Lung microvascular endothelial cell (primary cell): ENCODE data around the gene TMEM181. TPM values are rescaled to one million over a fixed set of nuclear protein-coding genes. Genes with fewer than 3 reads are reported as not detected.
"Not testable (repeated sequence)": the region's sequence is repeated elsewhere in the genome, so short reads cannot be mapped to it uniquely, and the experiment has no call there.

Experiments
- DNase-seq, 2 donors: peaks; one replicate each; pipeline versions ENCODE4 v3.0.0 to v3.0.0-alpha.2; 2010; ENCODE audit warnings: low read depth in 2 of 2
- total RNA-seq: library from RNA; depleted of rRNA; stranded (reverse); fragments of >200 nt; gene quantifications from 2 replicates; pipeline ENCODE4 v1.2.1, GENCODE V29; 2014

Gene TMEM181
- total RNA-seq, 1 donor from 2014 or later: 48.2 TPM

DNA sequence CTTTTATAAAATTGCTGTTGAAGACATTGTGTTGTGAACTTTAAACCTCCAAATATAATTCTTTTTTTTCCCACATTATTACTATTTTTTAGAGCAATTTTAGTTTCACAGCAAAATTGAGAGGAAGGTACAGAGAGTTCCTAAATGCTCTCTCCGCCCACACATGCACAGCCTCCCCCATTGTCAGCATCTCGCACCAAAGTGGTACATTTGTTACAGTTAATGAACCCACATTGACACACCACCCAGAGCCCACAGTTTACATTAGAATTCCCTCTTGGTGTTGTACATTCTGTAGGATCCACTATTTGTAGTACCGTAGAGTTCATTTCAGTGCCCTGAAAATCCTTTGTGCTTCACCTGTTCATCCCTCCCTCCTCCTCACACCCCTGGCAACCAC lies 33.8 kb downstream of the TMEM181 start:
- no peak for DNase-seq

- peak; percentile 24 to 34 for DNase-seq
Observed at GRCh38 chr6:158595223-158595622, 35.3 kb downstream of the TMEM181 start.

DNA sequence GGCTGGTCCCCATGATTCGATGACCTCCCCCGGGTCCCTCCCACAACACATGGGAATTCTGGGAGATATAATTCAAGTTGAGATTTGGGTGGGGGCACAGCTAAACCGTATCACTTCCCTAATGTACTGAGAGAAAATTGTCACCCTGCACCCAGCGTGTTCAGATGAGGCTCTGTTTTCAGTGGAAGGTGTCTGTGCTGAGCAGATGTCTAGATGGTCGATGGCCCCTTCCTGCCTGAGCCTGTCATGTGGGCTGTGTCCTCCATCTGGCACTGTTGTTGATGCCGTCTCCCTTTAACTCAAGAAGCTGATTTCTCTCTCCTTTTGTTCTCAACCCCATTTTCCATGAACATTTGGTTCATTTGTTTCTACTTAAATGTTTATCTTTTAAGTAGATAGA lies 37.0 kb downstream of the TMEM181 start:
- no peak for DNase-seq

DNA sequence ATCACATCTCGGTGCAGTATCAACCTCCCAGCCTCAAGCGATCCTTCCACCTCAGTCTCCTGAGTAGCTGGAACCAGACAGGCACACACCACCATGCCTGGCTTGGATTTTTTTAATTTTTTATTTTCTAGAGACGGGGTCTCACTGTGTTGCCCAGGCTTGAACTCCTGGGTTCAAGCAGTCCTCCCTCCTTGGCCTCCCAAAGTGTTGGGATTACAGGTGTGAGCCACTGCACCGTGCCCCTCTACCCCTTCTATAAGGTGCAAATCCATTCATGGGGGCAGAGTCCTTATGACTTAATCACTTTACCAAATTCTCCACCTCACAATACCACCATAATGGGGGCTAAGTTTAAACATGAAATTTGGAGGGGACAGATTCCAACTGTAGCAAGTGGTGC lies 37.7 kb downstream of the TMEM181 start:
- DNase-seq: no peak

DNA sequence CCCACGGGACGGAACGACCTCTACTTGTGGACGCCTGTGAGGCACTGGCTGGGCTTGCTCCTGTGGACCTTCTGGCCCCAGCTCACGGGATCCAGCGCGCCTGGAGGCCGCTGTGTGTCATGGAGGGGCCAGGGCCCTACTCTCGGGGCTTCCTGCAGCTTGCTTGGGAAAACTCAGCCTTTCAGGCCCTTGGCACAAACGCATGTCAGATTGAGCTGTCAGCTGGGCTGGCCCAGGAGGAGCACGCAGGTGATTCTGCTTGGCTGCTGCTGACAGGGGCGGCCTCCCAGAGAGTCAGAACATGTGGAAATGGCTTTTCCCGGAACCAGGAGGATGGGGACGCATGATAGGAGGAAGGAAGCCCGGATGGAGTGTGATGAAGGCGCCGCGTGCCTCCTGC lies 39.7 kb downstream of the TMEM181 start:
- DNase-seq: no peak

DNA sequence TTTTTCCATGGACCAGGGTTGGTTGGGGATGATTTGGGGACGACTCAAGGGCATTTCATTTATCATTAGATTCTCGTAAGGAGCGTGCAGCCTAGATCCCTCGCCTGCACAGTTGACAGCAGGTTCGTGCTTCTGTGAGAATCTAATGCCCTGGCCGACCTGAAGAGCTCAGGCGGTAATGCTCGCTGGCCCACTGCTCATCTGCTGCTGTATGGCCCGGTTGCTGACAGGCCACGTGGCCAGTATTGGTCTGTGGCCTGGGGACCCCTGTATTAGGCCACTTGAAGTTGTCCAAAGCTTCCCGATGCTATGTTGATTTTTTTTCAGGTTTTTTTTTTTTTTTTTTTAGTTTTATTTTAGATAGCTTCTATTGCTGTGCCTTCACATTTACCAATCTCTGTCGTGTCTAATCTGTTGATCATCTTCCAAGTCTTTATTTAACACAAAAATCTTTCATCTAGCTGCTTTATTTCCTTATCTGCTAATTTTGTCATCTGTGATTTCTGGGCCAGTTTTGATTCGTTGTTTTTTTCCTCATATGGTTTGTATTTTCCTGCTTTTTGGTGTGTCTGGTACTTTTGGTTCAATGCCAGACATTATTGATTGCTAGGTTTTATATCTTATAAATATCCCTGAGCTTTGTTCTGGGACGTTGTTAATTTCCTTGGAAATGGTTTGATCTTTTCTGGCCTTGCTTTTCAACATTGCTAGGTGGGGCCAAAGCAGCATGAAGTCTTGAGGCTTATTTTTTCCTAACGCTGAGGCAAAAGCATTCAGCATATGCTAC lies 43.6 kb downstream of the TMEM181 start:
- DNase-seq: no peak

DNA sequence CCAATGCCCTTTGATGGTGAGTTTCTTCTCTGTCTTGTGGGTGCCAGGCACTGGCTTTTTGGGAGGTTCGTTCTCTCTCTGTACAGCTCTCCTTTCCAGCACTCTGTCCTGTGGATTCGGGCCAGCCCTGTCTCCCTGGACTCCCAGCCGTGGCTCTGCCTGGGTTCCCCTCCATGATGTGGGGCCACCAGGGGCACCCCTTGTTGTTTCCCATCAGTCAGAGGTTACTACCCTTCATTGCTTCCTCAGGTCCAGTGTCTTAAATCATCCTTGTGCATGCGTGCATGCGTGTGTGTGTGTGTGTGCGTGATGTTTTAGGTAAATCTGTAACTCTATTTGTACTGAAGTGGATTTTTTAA lies 44.1 kb downstream of the TMEM181 start:
- no peak for DNase-seq

DNA sequence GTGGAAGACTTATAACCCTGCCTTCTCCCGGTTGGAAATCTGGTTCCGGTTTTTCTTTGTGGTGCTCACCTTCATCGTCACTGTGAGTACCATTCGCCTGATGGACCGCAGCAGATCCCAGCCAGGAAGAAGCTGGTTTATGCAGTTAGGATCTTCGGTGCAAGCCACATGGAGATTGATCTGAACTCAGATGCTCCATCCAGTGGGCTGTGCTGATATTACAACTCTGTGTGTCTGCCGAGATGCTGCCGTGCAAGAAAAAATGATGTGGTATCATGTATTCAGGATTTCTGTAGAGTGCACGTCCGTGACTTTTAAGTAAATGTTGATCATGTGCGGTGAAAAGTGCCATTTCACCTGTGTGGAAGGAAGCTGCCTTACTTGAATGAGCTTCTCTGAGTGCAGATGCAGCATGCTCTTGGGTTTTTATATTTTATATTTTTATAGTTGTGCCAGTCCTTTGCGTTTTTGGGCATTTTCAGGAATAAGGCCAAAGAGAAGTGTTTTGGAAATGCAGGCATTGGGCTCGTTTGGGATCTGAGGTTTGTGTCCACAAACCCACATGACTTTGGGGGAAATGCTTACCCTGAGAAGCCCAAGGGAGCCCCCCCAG lies 45.5 kb downstream of the TMEM181 start:
- peak; percentile 84 to 85 for DNase-seq

DNA sequence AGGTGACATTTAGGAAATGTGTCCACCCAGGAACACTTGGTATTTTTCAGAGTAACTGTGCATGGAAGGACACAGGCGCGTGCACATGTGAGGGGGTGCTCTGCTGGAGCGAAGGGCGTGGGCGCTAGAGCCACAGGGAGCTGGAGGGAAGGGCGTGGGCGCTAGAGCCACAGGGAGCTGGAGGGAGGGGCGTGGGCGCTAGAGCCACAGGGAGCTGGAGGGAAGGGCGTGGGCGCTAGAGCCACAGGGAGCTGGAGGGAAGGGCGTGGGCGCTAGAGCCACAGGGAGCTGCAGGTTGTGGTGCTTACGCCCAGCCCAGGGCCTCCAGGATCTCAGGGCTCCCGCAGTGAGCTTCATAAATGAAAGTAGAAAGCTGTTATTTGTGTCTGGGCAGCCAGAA lies 46.1 kb downstream of the TMEM181 start:
- DNase-seq: not testable (repeated sequence)

- DNase-seq: no peak
Observed at GRCh38 chr6:158606935-158607334, 47.0 kb downstream of the TMEM181 start.

GRCh38 chr6:158607411-158608170 lies 47.7 kb downstream of the TMEM181 start:
- DNase-seq: no peak

GRCh38 chr6:158608221-158608620 lies 48.3 kb downstream of the TMEM181 start:
- DNase-seq: no peak

DNA sequence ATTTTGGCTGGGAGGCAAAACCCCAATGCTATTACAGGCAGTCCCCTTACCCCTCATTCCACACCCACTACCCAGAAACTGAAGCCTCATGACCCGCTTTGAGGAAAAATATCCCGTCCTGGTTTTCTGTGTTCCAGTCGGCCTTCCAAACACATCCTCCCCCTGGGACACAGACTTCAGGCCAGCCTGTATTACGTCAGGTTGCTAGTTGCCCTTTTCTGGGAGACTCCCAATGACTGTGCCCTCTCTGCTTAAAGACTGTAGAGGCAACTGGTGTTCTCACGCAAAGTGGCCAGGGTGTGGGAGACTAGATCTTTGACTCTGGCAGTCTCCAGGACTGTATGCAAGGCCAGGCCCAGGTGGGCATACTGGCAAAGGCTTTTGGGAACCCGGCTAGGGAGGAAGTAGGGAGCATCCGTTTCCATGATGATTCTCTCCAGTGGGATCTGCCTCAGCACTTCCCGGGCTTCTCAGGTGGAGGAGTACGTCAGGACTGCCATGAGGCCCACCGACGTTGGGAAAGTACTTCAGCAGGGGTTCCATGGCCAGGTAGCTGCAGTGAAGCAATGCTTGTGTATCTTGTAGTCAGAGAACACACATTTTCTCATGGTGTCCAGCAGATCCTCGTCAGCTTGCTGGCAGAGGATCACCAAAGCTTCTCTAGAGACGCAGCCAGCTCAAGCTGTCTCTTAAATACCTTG lies 49.7 kb downstream of the TMEM181 start:
- no peak for DNase-seq

GRCh38 chr6:158610319-158610968 lies 50.6 kb downstream of the TMEM181 start:
- DNase-seq: no peak

- DNase-seq: no peak
Observed at GRCh38 chr6:158611039-158611438, 51.1 kb downstream of the TMEM181 start.

DNA sequence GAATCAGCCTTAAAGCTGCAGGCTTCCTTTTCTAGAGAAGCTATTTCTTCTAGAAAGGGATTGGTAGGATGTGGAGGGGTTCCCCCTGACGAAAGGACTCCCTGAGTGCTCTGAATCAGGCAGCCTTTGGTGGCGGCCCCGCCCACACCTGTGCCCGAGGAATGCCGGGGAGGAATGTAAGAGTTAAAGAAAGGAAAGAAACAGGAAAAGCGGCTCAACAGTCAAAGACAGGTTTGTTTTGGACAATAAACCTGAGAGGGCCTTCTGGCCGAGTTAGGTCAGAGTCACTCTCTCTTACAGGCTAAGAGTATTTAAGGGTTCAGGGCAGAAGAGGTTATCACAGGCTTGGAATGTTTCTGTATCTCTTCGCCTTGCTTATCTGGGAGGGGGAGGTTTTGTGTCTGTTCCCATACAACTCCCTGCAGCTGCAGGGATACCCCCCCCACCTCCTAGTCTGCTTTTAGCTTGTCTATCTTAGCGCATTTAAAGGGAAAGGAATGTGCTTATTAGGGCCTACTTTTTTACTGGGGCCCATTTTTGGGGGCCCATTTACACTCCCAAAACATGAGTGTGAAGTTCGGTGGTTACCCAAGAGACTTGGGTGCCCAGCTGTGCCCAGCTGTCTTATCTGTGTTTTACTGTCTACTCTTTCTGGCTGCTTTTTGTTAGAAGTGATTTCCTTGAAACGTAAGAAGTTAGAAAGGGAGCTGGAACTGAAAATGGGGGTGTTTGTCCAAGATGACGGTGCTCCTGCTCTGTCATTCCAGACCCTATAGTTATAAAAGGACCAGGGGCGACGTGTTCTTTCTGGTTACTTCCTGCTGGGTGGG lies 51.9 kb downstream of the TMEM181 start:
- no peak for DNase-seq

GRCh38 chr6:158614606-158615005 lies 54.7 kb downstream of the TMEM181 start:
- not testable (repeated sequence) for DNase-seq

GRCh38 chr6:158618289-158618688 lies 58.4 kb downstream of the TMEM181 start:
- not testable (repeated sequence) for DNase-seq

DNA sequence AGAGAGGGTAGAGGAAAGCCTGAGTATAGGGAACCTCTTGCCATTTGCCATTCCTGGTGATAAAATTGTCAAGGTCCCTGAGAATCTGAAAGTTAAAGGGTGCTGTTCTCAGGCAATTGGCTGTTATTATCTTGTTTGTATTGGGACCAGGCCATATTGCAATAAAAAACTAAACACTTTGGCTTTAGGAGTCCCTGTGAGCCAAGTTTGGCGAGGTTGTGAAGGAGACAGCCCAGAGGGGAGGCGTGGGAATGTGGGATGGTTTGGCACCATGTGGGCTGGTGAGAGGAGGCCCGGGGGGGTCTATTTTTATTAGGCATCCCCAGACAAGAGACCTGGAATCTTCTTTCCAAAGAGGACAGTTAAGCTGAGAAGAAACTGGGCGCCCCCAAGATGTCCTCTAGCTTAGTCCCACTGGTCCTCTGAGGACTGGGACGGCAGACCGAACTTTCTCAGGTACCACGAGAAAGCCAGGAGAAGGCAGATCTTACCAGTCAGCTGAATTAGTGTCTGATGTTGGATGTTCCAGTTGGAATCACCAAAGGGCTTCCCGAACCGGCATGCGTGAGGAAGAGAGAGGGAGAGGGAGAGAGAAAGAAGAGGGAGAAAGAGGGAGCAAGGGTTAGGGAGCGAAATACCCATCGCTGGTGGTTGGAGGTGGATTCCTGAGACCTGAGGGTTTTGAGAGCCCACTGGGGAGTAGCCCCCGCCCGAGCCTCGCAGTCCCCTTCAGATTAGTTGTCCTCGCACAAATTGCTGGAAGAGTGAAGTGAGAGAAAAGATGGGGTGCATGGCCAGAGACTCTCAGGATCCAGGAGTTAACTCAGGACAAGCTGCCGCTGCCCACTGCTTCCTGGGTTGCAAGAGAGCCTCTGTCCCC lies 60.3 kb downstream of the TMEM181 start:
- DNase-seq: no peak
